SW 1271 (cell line): ENCODE measurements around the gene SPEG.
"Not testable (repeated sequence)": the region's sequence is repeated elsewhere in the genome, so short reads cannot be mapped to it uniquely, and the experiment has no call there.

Experiments used
- DNase-seq, 2 experiments: peaks; one replicate each; lab custom pipeline; 2025; lab: John Stamatoyannopoulos, UW

SPEG gene

GRCh38 chr2:219404954-219405353, 29.7 kb upstream of the SPEG start:
- no peak for DNase-seq

GRCh38 chr2:219405451-219405850, 29.2 kb upstream of the SPEG start:
- no peak for DNase-seq

- no peak for DNase-seq
Measured at GRCh38 chr2:219405958-219406860, 28.4 kb upstream of the SPEG start.

- no peak for DNase-seq
Measured at GRCh38 chr2:219406861-219407230, 27.8 kb upstream of the SPEG start.

GRCh38 chr2:219407343-219407742, 27.3 kb upstream of the SPEG start:
- DNase-seq: not testable (repeated sequence)

- no peak for DNase-seq
Measured at GRCh38 chr2:219408204-219408603, 26.4 kb upstream of the SPEG start.

- no peak for DNase-seq
Measured at GRCh38 chr2:219408631-219409030, 26.0 kb upstream of the SPEG start.

GRCh38 chr2:219409619-219410018, 25.0 kb upstream of the SPEG start:
- no peak for DNase-seq

- no peak for DNase-seq
Measured at GRCh38 chr2:219410390-219410789, 24.3 kb upstream of the SPEG start.

- DNase-seq: no peak
Measured at GRCh38 chr2:219414857-219415256, 19.8 kb upstream of the SPEG start.

GRCh38 chr2:219415580-219416234, 18.9 kb upstream of the SPEG start:
- DNase-seq: no peak

- no peak for DNase-seq
Measured at GRCh38 chr2:219416235-219416602, 18.4 kb upstream of the SPEG start.

GRCh38 chr2:219416938-219417337, 17.7 kb upstream of the SPEG start:
- no peak for DNase-seq

GRCh38 chr2:219417374-219417773, 17.3 kb upstream of the SPEG start:
- DNase-seq: no peak

- no peak for DNase-seq
Measured at GRCh38 chr2:219418155-219419011, 16.3 kb upstream of the SPEG start, which contains the start of gene DES. TSS of gene DES (plus strand) at chr2:219418377. CDS start at chr2:219418463, 86 bp downstream.

GRCh38 chr2:219419012-219419324, 15.7 kb upstream of the SPEG start:
- DNase-seq: no peak

GRCh38 chr2:219419331-219420197, 15.1 kb upstream of the SPEG start:
- DNase-seq: no peak

- DNase-seq: no peak
Measured at GRCh38 chr2:219420687-219421086, 14.0 kb upstream of the SPEG start.

- no peak for DNase-seq
Measured at GRCh38 chr2:219421323-219421722, 13.3 kb upstream of the SPEG start.

GRCh38 chr2:219422952-219423534, 11.6 kb upstream of the SPEG start:
- DNase-seq: no peak

GRCh38 chr2:219423652-219424377, 10.8 kb upstream of the SPEG start:
- DNase-seq: no peak
